H9 (cell line): ENCODE data around the gene IQUB. TPM values are rescaled to one million over a fixed set of nuclear protein-coding genes. Genes with fewer than 3 reads are reported as not detected.

ENCODE experiments used
- DNase-seq: peaks from one replicate; pipeline ENCODE4 v3.0.0-alpha.2; 2017
- H2AFZ ChIP-seq: one replicate; pipeline ENCODE4 v1.6.1; 2013; ENCODE audit warnings: mild to moderate bottlenecking, low read length, control low read depth, moderate library complexity
- H2AK5ac ChIP-seq: 2 replicates; pipeline ENCODE4 v1.6.1; 2013; ENCODE audit warnings: low read length, control low read depth, mixed read lengths; ENCODE audit not compliant: insufficient read length
- H2BK120ac ChIP-seq: one replicate; pipeline ENCODE4 v1.6.1; 2013; ENCODE audit warnings: low read depth, mild to moderate bottlenecking, low read length, control low read depth, inconsistent platforms; ENCODE audit not compliant: poor library complexity, severe bottlenecking
- H2BK12ac ChIP-seq: 2 replicates; pipeline ENCODE4 v1.6.1; 2013; ENCODE audit warnings: low read length, control low read depth, mixed read lengths, low read depth; ENCODE audit not compliant: insufficient read length
- H2BK15ac ChIP-seq: 2 replicates; pipeline ENCODE4 v1.6.1; 2013; ENCODE audit warnings: low read depth, low read length, control low read depth
- H2BK20ac ChIP-seq: one replicate; pipeline ENCODE4 v1.6.1; 2013; ENCODE audit warnings: low read depth, mild to moderate bottlenecking, low read length, control low read depth, inconsistent platforms; ENCODE audit not compliant: poor library complexity, severe bottlenecking
- H2BK5ac ChIP-seq: 2 replicates; pipeline ENCODE4 v1.6.1; 2013; ENCODE audit warnings: low read length, control low read depth, mixed read lengths; ENCODE audit not compliant: insufficient read length
- H3K14ac ChIP-seq: 2 replicates; pipeline ENCODE4 v1.6.1; 2013; ENCODE audit warnings: low read length, control low read depth; ENCODE audit not compliant: insufficient read depth
- H3K18ac ChIP-seq: 2 replicates; pipeline ENCODE4 v1.6.1; 2013; ENCODE audit warnings: low read depth, mild to moderate bottlenecking, mixed read lengths, low read length, control low read depth; ENCODE audit not compliant: insufficient read length
- H3K23ac ChIP-seq: 2 replicates; pipeline ENCODE4 v1.6.1; 2013; ENCODE audit warnings: low read length, control low read depth, mixed read lengths, low read depth; ENCODE audit not compliant: insufficient read length
- H3K23me2 ChIP-seq: 2 replicates; pipeline ENCODE4 v1.6.1; 2013; ENCODE audit warnings: low read depth, mild to moderate bottlenecking, mixed read lengths, low read length, control low read depth; ENCODE audit not compliant: insufficient read length, poor library complexity, severe bottlenecking
- H3K27ac ChIP-seq: 2 replicates; pipeline ENCODE4 v1.5.1; 2013; ENCODE audit warnings: low read length, control low read depth, mixed read lengths, low read depth; ENCODE audit not compliant: insufficient read length
- H3K27me3 ChIP-seq: 2 replicates; pipeline ENCODE4 v1.6.1; 2013; ENCODE audit warnings: low read length, control low read depth, inconsistent platforms; ENCODE audit not compliant: insufficient read depth
- H3K4ac ChIP-seq: 2 replicates; pipeline ENCODE4 v1.6.1; 2013; ENCODE audit warnings: low read depth, mild to moderate bottlenecking, control low read depth, inconsistent platforms, low read length, moderate library complexity
- H3K4me1 ChIP-seq: 2 replicates; pipeline ENCODE4 v1.6.1; 2013; ENCODE audit warnings: low read length, control low read depth, inconsistent platforms; ENCODE audit not compliant: insufficient read depth
- H3K4me2 ChIP-seq: 2 replicates; pipeline ENCODE4 v1.6.1; 2013; ENCODE audit warnings: low read length, control low read depth, mixed read lengths; ENCODE audit not compliant: insufficient read length, insufficient read depth
- H3K56ac ChIP-seq: 2 replicates; pipeline ENCODE4 v1.6.1; 2013; ENCODE audit warnings: low read depth, mild to moderate bottlenecking, mixed read lengths, low read length, control low read depth; ENCODE audit not compliant: insufficient read length
- H3K79me1 ChIP-seq: 2 replicates; pipeline ENCODE4 v1.6.1; 2013; ENCODE audit warnings: low read depth, mild to moderate bottlenecking, moderate library complexity, low read length, control low read depth, inconsistent platforms; ENCODE audit not compliant: insufficient read depth, poor library complexity, severe bottlenecking
- H3K79me2 ChIP-seq: 2 replicates; pipeline ENCODE4 v1.6.1; 2013; ENCODE audit warnings: low read length, control low read depth, inconsistent platforms; ENCODE audit not compliant: insufficient read depth
- H3K9ac ChIP-seq: 2 replicates; pipeline ENCODE4 v1.6.1; 2013; ENCODE audit warnings: low read length, control low read depth, mixed read lengths; ENCODE audit not compliant: insufficient read length; ENCODE audit errors: extremely low read depth
- H3K9me3 ChIP-seq: one replicate; pipeline ENCODE4 v1.6.1; 2013; ENCODE audit warnings: low read depth, low read length, inconsistent platforms; ENCODE audit not compliant: control insufficient read depth
- H3T11ph ChIP-seq: one replicate; pipeline ENCODE4 v1.6.1; 2013; ENCODE audit warnings: mild to moderate bottlenecking, low read length, control low read depth, inconsistent platforms
- H4K20me1 ChIP-seq: one replicate; pipeline ENCODE4 v1.6.1; 2013; ENCODE audit not compliant: control insufficient read depth, insufficient read length, insufficient read depth
- H4K5ac ChIP-seq: 2 replicates; pipeline ENCODE4 v1.6.1; 2013; ENCODE audit warnings: low read depth, mild to moderate bottlenecking, mixed read lengths, low read length, control low read depth; ENCODE audit not compliant: insufficient read length
- H4K8ac ChIP-seq: replicated peaks from 2 replicates; pipeline ENCODE4 v1.6.1; 2013; ENCODE audit warnings: low read length, control low read depth, mixed read lengths, low read depth; ENCODE audit not compliant: insufficient read length
- H4K91ac ChIP-seq: 2 replicates; pipeline ENCODE4 v1.6.1; 2013; ENCODE audit warnings: low read depth, mild to moderate bottlenecking, moderate library complexity, mixed read lengths, low read length, control low read depth; ENCODE audit not compliant: insufficient read length
- H3K27ac Mint-ChIP-seq, 3 experiments: 2 replicates in 2 of 3; 3 replicates in 1 of 3; pipeline ENCODE4 v1.8.0; 2020 to 2021; ENCODE audit warnings: mixed read lengths in 3 of 3, mild to moderate bottlenecking in 1 of 3, moderate library complexity in 1 of 3
- H3K27me3 Mint-ChIP-seq: 2 replicates; pipeline ENCODE4 v1.8.0; 2021; ENCODE audit warnings: low read depth, mild to moderate bottlenecking, moderate library complexity, mixed read lengths
- H3K36me3 Mint-ChIP-seq, 3 experiments: 2 replicates in 2 of 3; 3 replicates in 1 of 3; pipeline ENCODE4 v1.8.0; 2020 to 2021; ENCODE audit warnings: low read depth in 3 of 3, mixed read lengths in 3 of 3; ENCODE audit not compliant: insufficient read depth in 1 of 3
- H3K4me1 Mint-ChIP-seq, 2 experiments: 2 replicates each; pipeline ENCODE4 v1.8.0; 2020; ENCODE audit warnings: mixed read lengths in 2 of 2
- H3K4me3 Mint-ChIP-seq, 2 experiments: 2 replicates in 1 of 2; 3 replicates in 1 of 2; pipeline ENCODE4 v1.8.0; 2020 to 2021; ENCODE audit warnings: mild to moderate bottlenecking in 2 of 2, mixed read lengths in 2 of 2, moderate library complexity in 1 of 2
- H3K9me3 Mint-ChIP-seq, 2 experiments: 2 replicates in 1 of 2; 3 replicates in 1 of 2; pipeline ENCODE4 v1.8.0; 2020; ENCODE audit warnings: mild to moderate bottlenecking in 2 of 2, mixed read lengths in 2 of 2, moderate library complexity in 1 of 2
- total RNA-seq: library from RNA; stranded (reverse); gene quantifications from 2 replicates; pipeline ENCODE4 v1.2.1, GENCODE V29; 2021
- TF ChIP-seq, protein P1 (sequence below): fragments of 200-600 bp; sonication (generic); conservative IDR thresholded peaks from 3 replicates; pipeline ENCODE4 v1.8.0; 2021; ENCODE audit warnings: antibody characterized with exemption, mild to moderate bottlenecking

The IQUB gene
- total RNA-seq, 1 experiment from 2014 or later = 0.28 TPM

DNA sequence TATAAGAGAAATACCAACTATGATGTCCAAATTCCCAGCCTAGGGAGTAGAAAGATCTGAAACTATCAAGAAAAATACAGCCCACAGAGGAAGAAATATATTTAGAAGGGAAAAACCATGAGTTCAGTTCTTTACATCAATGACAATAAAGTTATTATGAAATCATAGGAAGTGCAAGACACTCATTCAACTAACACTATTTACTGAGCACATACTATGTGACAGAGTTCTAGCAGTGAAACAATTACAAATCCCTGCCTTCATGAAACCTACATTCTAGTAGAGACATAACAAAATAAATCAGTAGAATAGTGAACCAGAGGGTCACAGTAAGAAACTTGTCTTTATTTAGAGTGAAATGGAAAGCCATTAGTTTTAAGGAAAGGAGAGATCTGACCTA lies 21.1 kb upstream of the IQUB start:
- Mint-ChIP-seq H3K27ac (no peak overlapping the region), H3K4me1 (no peaks in the 10 kb centered on the region; a peak in 1 of 4 replicates), H3K9me3 (no peaks in the 10 kb centered on the region; a peak in 1 of 5 replicates), H3K4me3 (no peak overlapping the region), H3K27me3 (no peaks in the 10 kb centered on the region), H3K36me3 (peaks cover 10 to 17% (median 15%) of the 10 kb centered on the region in 3 experiments; a peak in 6 of 7 replicates)
- Histone ChIP-seq H3K23me2 (peaks cover 6% of the 10 kb centered on the region), H2AFZ (no peak overlapping the region), H2BK5ac (no peak overlapping the region), H2AK5ac (no peak overlapping the region), H3K4ac (no peak overlapping the region), H3K23ac (no peak overlapping the region), H3K4me1 (no peaks in the 10 kb centered on the region), H3K79me1 (no peaks in the 10 kb centered on the region), H3T11ph (no peak overlapping the region), H3K9me3 (no peaks in the 10 kb centered on the region), H3K56ac (no peak overlapping the region), H2BK12ac (no peak overlapping the region), H3K14ac (no peak overlapping the region), H3K27me3 (no peaks in the 10 kb centered on the region), H4K91ac (no peak overlapping the region), H2BK20ac (no peak overlapping the region), H3K27ac (no peak overlapping the region), H3K18ac (no peak overlapping the region), H4K8ac (no peak overlapping the region), H3K4me2 (no peak overlapping the region), H4K20me1 (no peaks in the 10 kb centered on the region), H2BK120ac (no peak overlapping the region), H3K9ac (no peak overlapping the region), H4K5ac (no peak overlapping the region), H3K79me2 (peaks cover 3% of the 10 kb centered on the region; the same call in 1 of the 2 replicates), H2BK15ac (no peak overlapping the region)
- DNase-seq = no peak
- TF ChIP-seq, protein P1, sequence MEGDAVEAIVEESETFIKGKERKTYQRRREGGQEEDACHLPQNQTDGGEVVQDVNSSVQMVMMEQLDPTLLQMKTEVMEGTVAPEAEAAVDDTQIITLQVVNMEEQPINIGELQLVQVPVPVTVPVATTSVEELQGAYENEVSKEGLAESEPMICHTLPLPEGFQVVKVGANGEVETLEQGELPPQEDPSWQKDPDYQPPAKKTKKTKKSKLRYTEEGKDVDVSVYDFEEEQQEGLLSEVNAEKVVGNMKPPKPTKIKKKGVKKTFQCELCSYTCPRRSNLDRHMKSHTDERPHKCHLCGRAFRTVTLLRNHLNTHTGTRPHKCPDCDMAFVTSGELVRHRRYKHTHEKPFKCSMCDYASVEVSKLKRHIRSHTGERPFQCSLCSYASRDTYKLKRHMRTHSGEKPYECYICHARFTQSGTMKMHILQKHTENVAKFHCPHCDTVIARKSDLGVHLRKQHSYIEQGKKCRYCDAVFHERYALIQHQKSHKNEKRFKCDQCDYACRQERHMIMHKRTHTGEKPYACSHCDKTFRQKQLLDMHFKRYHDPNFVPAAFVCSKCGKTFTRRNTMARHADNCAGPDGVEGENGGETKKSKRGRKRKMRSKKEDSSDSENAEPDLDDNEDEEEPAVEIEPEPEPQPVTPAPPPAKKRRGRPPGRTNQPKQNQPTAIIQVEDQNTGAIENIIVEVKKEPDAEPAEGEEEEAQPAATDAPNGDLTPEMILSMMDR = no peak
